Activated T-helper 1 cell treated with anti-CD3 and anti-CD28 coated beads, Interleukin-12 subunit alpha, Interleukin-12 subunit beta, Interleukin-2, Interleukin-4 antibody, amounts not matched to agents 30 ng/mL and 10 ng/mL and 1 ng/mL, durations not matched to agents 14 hours and 24 hours and 36 hours (primary cell): ENCODE data around the gene TUBGCP3. TPM values are rescaled to one million over a fixed set of nuclear protein-coding genes. Genes with fewer than 3 reads are reported as not detected.
"Not testable (repeated sequence)": the region's sequence is repeated elsewhere in the genome, so short reads cannot be mapped to it uniquely, and the experiment has no call there.

Experiments used
- DNase-seq: peaks from one replicate; pipeline ENCODE4 v3.0.0; 2021; ENCODE audit warnings: low spot score
- H3K27ac Mint-ChIP-seq: one replicate; pipeline ENCODE4 v1.8.0; 2021; ENCODE audit warnings: mild to moderate bottlenecking, mixed read lengths
- H3K27me3 Mint-ChIP-seq: one replicate; pipeline ENCODE4 v1.8.0; 2022; ENCODE audit warnings: mild to moderate bottlenecking, moderate library complexity, mixed read lengths; ENCODE audit not compliant: insufficient read depth
- H3K36me3 Mint-ChIP-seq: one replicate; pipeline ENCODE4 v1.8.0; 2021; ENCODE audit warnings: low read depth, mixed read lengths
- H3K4me1 Mint-ChIP-seq: one replicate; pipeline ENCODE4 v1.8.0; 2021; ENCODE audit warnings: low read depth, mixed read lengths
- H3K4me3 Mint-ChIP-seq: one replicate; pipeline ENCODE4 v1.8.0; 2021; ENCODE audit warnings: mild to moderate bottlenecking, moderate library complexity, mixed read lengths
- H3K9me3 Mint-ChIP-seq: one replicate; pipeline ENCODE4 v1.8.0; 2021; ENCODE audit warnings: mixed read lengths
- intact Hi-C: fragments of 100-400 bp; cut with micrococcal nuclease; formaldehyde crosslinking; loops from one replicate; pipeline ENCODE4 v1.15.1; 2024
- total RNA-seq: library from RNA; stranded (reverse); gene quantifications from 2 replicates; pipeline ENCODE4 v1.2.3, GENCODE V29; 2022

TUBGCP3 gene
- 67.4 and 71.8 TPM in 2 replicates for total RNA-seq

GRCh38 chr13:112587764-112588489, at the start of gene TUBGCP3:
TUBGCP3 (minus strand) TSS chr13:112588153; CDS start chr13:112587980, 173 bp downstream.
- intact Hi-C loops = loop anchor here (1.0 to 5.0 kb wide), 7 partner anchors 18 to 1871 kb away; partner anchors contain the start of genes CUL4A, LAMP1 and PCID2
- Mint-ChIP-seq H3K27me3 (no peaks in the 10 kb centered on the region), H3K36me3 (peaks cover 13% of the 10 kb centered on the region), H3K4me3 (peak within 1 kb of the TSS; percentile 96), H3K4me1 (peaks cover 33% of the 10 kb centered on the region), H3K27ac (peak within 1 kb of the TSS; percentile 93), H3K9me3 (no peaks in the 10 kb centered on the region)
- peak; percentile 77 for DNase-seq

- no peak overlapping the region for H3K4me3 Mint-ChIP-seq
- H3K36me3 Mint-ChIP-seq = no peaks in the 10 kb centered on the region
- peaks cover 22% of the 10 kb centered on the region for H3K27me3 Mint-ChIP-seq
- H3K4me1 Mint-ChIP-seq = peaks cover 7% of the 10 kb centered on the region
- no peak for DNase-seq
- H3K27ac Mint-ChIP-seq = no peak overlapping the region
- intact Hi-C loops = no loop called here
- no peaks in the 10 kb centered on the region for H3K9me3 Mint-ChIP-seq
These were observed 49.3 kb upstream of the TUBGCP3 start for GRCh38 chr13:112637017-112637801.

GRCh38 chr13:112636401-112636975, 48.5 kb upstream of the TUBGCP3 start:
- peaks cover 7% of the 10 kb centered on the region for H3K4me1 Mint-ChIP-seq
- no peaks in the 10 kb centered on the region for H3K9me3 Mint-ChIP-seq
- peaks cover 19% of the 10 kb centered on the region for H3K27me3 Mint-ChIP-seq
- H3K4me3 Mint-ChIP-seq = no peak overlapping the region
- intact Hi-C loops = no loop called here
- no peak overlapping the region for H3K27ac Mint-ChIP-seq
- H3K36me3 Mint-ChIP-seq = no peaks in the 10 kb centered on the region
- DNase-seq = no peak

GRCh38 chr13:112635323-112635722, 47.4 kb upstream of the TUBGCP3 start:
- Mint-ChIP-seq H3K4me1 (peaks cover 7% of the 10 kb centered on the region), H3K27me3 (peaks cover 17% of the 10 kb centered on the region), H3K4me3 (no peak overlapping the region), H3K27ac (no peak overlapping the region), H3K9me3 (no peaks in the 10 kb centered on the region), H3K36me3 (no peaks in the 10 kb centered on the region)
- DNase-seq = no peak
- intact Hi-C loops = no loop called here

- no peak overlapping the region for H3K27ac Mint-ChIP-seq
- no peaks in the 10 kb centered on the region for H3K9me3 Mint-ChIP-seq
- DNase-seq = no peak
- intact Hi-C loops = no loop called here
- peaks cover 9% of the 10 kb centered on the region for H3K27me3 Mint-ChIP-seq
- no peaks in the 10 kb centered on the region for H3K4me1 Mint-ChIP-seq
- H3K4me3 Mint-ChIP-seq = no peak overlapping the region
- no peaks in the 10 kb centered on the region for H3K36me3 Mint-ChIP-seq
These were observed 46.1 kb upstream of the TUBGCP3 start for GRCh38 chr13:112634102-112634501.

- H3K27me3 Mint-ChIP-seq, H3K4me1 Mint-ChIP-seq, H3K9me3 Mint-ChIP-seq, intact Hi-C loops, H3K27ac Mint-ChIP-seq, H3K36me3 Mint-ChIP-seq, H3K4me3 Mint-ChIP-seq, DNase-seq: not testable (repeated sequence)
These were observed 42.3 kb upstream of the TUBGCP3 start for GRCh38 chr13:112630226-112630625.

- intact Hi-C loops = no loop called here
- peaks cover 1% of the 10 kb centered on the region for H3K27me3 Mint-ChIP-seq
- no peak overlapping the region for H3K4me3 Mint-ChIP-seq
- no peak for DNase-seq
- H3K36me3 Mint-ChIP-seq = no peaks in the 10 kb centered on the region
- no peaks in the 10 kb centered on the region for H3K9me3 Mint-ChIP-seq
- H3K27ac Mint-ChIP-seq = no peak overlapping the region
- no peaks in the 10 kb centered on the region for H3K4me1 Mint-ChIP-seq
These were observed 41.2 kb upstream of the TUBGCP3 start for GRCh38 chr13:112629161-112629560.

GRCh38 chr13:112627613-112628012, 39.7 kb upstream of the TUBGCP3 start:
- H3K9me3 Mint-ChIP-seq, H3K36me3 Mint-ChIP-seq, intact Hi-C loops, H3K4me3 Mint-ChIP-seq, H3K27me3 Mint-ChIP-seq, H3K27ac Mint-ChIP-seq, H3K4me1 Mint-ChIP-seq, DNase-seq: not testable (repeated sequence)

GRCh38 chr13:112627161-112627560, 39.2 kb upstream of the TUBGCP3 start:
- DNase-seq = no peak
- Mint-ChIP-seq H3K4me1 (no peaks in the 10 kb centered on the region), H3K4me3 (no peak overlapping the region), H3K9me3 (no peaks in the 10 kb centered on the region), H3K27ac (no peak overlapping the region), H3K27me3 (peaks cover 3% of the 10 kb centered on the region), H3K36me3 (no peaks in the 10 kb centered on the region)
- intact Hi-C loops = no loop called here

- peaks cover 3% of the 10 kb centered on the region for H3K27me3 Mint-ChIP-seq
- no peak overlapping the region for H3K27ac Mint-ChIP-seq
- H3K4me3 Mint-ChIP-seq = no peak overlapping the region
- H3K36me3 Mint-ChIP-seq = no peaks in the 10 kb centered on the region
- intact Hi-C loops = no loop called here
- DNase-seq = no peak
- no peaks in the 10 kb centered on the region for H3K4me1 Mint-ChIP-seq
- no peaks in the 10 kb centered on the region for H3K9me3 Mint-ChIP-seq
These were observed 38.8 kb upstream of the TUBGCP3 start for GRCh38 chr13:112626761-112627160.

- intact Hi-C loops = no loop called here
- peaks cover 2% of the 10 kb centered on the region for H3K27me3 Mint-ChIP-seq
- no peaks in the 10 kb centered on the region for H3K4me1 Mint-ChIP-seq
- H3K9me3 Mint-ChIP-seq = no peaks in the 10 kb centered on the region
- H3K27ac Mint-ChIP-seq = no peak overlapping the region
- no peak for DNase-seq
- no peak overlapping the region for H3K4me3 Mint-ChIP-seq
- H3K36me3 Mint-ChIP-seq = no peaks in the 10 kb centered on the region
These were observed 38.2 kb upstream of the TUBGCP3 start for GRCh38 chr13:112626124-112626523.

- Mint-ChIP-seq H3K27ac (no peak overlapping the region), H3K4me3 (no peak overlapping the region), H3K9me3 (no peaks in the 10 kb centered on the region), H3K4me1 (no peaks in the 10 kb centered on the region), H3K36me3 (no peaks in the 10 kb centered on the region), H3K27me3 (peaks cover 2% of the 10 kb centered on the region)
- intact Hi-C loops = no loop called here
- no peak for DNase-seq
These were observed 37.7 kb upstream of the TUBGCP3 start for GRCh38 chr13:112625698-112626097.
